Measurements from ENCODE around the gene PBX2. TPM values are rescaled to one million over a fixed set of nuclear protein-coding genes. Genes with fewer than 3 reads are reported as not detected.

PBX2 gene
- total and polyA plus RNA-seq, 2 experiments from 2014 or later = 7.2 to 111 TPM

DNA sequence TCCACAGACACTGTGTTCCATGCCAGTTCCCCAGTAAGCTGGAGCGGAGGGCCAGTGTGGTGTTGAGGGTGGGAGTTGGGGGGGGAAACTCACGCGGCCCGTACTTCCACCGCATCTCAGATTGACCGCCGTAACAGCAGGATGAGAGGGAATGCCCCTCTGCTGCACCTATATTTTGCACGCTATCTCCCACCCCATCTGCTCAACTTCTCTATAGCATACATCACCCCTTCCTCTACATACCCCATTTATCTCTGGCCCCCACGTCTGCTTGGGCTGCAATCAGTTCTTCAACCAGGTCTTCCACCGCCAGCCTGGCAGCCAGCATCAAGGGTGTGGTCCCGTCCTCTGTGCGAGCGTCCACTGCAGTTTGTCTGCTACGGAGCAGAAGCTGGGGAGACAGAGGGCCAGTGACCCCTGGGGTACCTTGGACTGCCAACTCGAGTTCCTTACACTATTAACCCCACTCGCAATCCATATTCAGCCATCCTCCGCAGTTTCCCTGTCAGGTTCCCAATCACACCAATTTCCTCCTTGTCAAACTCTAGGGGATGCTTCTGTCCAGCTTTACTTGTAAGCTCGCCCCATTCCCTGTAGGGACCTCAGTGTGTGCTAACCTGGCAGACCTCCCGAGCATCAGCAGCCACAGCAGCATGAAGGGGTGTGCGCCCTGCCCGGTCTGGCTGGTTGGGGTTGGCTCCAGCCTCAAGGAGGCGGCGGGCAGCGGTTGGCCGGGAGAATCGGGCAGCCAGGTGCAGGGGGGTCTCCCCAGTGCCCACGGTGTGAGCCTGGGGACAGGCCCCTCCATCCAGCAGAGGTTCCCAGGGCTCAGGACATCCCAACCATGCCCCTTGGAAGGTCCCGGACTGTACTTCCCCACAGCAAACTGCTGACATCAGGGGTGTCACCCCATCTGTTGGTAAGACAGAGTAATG, 6.9 kb upstream of the PBX2 start (continued):
- TF ChIP-seq, protein P1, sequence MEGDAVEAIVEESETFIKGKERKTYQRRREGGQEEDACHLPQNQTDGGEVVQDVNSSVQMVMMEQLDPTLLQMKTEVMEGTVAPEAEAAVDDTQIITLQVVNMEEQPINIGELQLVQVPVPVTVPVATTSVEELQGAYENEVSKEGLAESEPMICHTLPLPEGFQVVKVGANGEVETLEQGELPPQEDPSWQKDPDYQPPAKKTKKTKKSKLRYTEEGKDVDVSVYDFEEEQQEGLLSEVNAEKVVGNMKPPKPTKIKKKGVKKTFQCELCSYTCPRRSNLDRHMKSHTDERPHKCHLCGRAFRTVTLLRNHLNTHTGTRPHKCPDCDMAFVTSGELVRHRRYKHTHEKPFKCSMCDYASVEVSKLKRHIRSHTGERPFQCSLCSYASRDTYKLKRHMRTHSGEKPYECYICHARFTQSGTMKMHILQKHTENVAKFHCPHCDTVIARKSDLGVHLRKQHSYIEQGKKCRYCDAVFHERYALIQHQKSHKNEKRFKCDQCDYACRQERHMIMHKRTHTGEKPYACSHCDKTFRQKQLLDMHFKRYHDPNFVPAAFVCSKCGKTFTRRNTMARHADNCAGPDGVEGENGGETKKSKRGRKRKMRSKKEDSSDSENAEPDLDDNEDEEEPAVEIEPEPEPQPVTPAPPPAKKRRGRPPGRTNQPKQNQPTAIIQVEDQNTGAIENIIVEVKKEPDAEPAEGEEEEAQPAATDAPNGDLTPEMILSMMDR (conservative IDR thresholded peaks at IDR 0.05; ENCODE audit: low read depth in 2 of 2) = peak; percentile 16 to 28; a peak in 1 of 4 replicates
- TF ChIP-seq NANOG (IDR thresholded peaks at IDR 0.05; ENCODE audit: borderline replicate concordance) = no peak

DNA sequence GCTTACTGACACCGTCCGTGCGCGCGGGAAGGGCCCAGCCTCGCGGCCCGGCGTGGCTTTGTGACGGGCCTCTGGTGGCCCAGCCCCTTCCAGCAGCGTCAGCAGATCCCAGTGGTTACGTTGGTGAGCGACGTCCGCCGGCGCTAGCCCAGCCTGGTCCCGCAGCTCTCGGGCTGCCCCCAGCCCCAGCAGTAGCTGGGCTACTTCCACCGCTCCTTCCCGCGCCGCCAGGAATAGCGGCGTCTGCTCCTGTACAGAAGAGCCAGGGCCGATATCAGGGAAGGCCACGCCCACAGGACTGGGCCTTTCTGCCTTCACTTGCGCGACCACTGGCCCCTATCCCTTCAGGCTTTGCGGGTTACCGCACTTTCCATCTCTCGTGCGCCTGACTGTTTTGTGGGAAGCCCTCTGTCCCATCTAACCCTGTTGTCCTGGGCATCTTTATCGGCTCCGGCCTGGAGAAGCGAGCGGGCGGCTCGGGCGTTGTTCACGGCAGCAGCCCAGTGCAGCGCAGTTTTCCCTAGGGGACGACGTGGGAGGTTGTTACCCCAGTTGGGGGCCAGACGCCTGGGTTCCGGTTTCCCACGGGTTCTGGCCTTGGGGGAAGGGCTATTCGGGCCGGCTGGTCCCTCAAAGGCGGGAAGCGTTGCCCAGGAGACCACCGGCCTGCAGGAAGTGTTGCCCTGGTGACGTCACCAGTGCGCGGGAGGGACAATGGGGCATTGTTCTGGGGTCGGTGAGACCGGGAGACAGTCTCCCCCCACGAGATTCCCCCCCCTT, 6.1 kb upstream of the PBX2 start:
- no peaks in the 10 kb centered on the region for H3K36me3 Mint-ChIP-seq (ENCODE audit: low read depth)
- H3K4me2 ChIP-seq = peak overlapping the region; percentile 100

DNA sequence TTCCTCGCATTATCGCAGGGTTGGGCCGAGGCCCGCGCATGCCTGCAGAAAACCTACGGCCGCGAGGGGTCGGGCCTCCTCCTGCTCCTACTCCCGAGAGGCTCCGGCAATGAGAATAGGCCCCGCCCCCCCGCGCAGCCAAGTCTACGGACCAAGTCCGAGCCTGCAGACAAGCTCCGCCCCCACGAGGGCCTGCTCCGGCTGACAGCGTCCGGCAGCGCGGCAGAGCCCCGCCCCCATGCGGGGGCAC, 5.6 kb upstream of the PBX2 start:
- Histone ChIP-seq H3K4me1 (ENCODE audit: insufficient read depth) (peaks cover 52% of the 10 kb centered on the region), H3K9me2 (ENCODE audit: insufficient read depth) (no peaks in the 10 kb centered on the region), H3K36me3 (ENCODE audit: insufficient read depth) (no peaks in the 10 kb centered on the region), H4K20me1 (replicated peaks; ENCODE audit: insufficient read depth) (no peaks in the 10 kb centered on the region), H3F3A (replicated peaks; ENCODE audit: low read depth) (peaks cover 21% of the 10 kb centered on the region), H3K79me2 (replicated peaks; ENCODE audit: insufficient read depth) (no peaks in the 10 kb centered on the region), H2AFZ (no peak overlapping the region), H3K27ac (ENCODE audit: low read depth) (0 out of 2 replicates have a peak overlapping the region, but pooled peaks have one; percentile 100), H3K4me3 (peak overlapping the region; percentile 99; the same call in 1 of the 2 replicates), H3K27me3 (ENCODE audit: insufficient read depth) (no peaks in the 10 kb centered on the region), H3K4me2 (no peak overlapping the region; the same call in 1 of the 2 replicates)
- no peak for ATAC-seq
- Mint-ChIP-seq H3K4me3 (peak overlapping the region; percentile 95), H3K4me1 (peaks cover 53% of the 10 kb centered on the region), H3K36me3 (ENCODE audit: low read depth) (no peaks in the 10 kb centered on the region), H3K9me3 (no peaks in the 10 kb centered on the region; the same call in 2 of the 3 replicates), H3K27me3 (ENCODE audit: insufficient read depth, low read depth, poor library complexity) (peaks cover 13% of the 10 kb centered on the region), H3K27ac (no peak overlapping the region; the same call in 1 of the 2 replicates)
- peak; percentile 100 for DNase-seq (ENCODE audit: low spot score)
- TF ChIP-seq, protein P2, sequence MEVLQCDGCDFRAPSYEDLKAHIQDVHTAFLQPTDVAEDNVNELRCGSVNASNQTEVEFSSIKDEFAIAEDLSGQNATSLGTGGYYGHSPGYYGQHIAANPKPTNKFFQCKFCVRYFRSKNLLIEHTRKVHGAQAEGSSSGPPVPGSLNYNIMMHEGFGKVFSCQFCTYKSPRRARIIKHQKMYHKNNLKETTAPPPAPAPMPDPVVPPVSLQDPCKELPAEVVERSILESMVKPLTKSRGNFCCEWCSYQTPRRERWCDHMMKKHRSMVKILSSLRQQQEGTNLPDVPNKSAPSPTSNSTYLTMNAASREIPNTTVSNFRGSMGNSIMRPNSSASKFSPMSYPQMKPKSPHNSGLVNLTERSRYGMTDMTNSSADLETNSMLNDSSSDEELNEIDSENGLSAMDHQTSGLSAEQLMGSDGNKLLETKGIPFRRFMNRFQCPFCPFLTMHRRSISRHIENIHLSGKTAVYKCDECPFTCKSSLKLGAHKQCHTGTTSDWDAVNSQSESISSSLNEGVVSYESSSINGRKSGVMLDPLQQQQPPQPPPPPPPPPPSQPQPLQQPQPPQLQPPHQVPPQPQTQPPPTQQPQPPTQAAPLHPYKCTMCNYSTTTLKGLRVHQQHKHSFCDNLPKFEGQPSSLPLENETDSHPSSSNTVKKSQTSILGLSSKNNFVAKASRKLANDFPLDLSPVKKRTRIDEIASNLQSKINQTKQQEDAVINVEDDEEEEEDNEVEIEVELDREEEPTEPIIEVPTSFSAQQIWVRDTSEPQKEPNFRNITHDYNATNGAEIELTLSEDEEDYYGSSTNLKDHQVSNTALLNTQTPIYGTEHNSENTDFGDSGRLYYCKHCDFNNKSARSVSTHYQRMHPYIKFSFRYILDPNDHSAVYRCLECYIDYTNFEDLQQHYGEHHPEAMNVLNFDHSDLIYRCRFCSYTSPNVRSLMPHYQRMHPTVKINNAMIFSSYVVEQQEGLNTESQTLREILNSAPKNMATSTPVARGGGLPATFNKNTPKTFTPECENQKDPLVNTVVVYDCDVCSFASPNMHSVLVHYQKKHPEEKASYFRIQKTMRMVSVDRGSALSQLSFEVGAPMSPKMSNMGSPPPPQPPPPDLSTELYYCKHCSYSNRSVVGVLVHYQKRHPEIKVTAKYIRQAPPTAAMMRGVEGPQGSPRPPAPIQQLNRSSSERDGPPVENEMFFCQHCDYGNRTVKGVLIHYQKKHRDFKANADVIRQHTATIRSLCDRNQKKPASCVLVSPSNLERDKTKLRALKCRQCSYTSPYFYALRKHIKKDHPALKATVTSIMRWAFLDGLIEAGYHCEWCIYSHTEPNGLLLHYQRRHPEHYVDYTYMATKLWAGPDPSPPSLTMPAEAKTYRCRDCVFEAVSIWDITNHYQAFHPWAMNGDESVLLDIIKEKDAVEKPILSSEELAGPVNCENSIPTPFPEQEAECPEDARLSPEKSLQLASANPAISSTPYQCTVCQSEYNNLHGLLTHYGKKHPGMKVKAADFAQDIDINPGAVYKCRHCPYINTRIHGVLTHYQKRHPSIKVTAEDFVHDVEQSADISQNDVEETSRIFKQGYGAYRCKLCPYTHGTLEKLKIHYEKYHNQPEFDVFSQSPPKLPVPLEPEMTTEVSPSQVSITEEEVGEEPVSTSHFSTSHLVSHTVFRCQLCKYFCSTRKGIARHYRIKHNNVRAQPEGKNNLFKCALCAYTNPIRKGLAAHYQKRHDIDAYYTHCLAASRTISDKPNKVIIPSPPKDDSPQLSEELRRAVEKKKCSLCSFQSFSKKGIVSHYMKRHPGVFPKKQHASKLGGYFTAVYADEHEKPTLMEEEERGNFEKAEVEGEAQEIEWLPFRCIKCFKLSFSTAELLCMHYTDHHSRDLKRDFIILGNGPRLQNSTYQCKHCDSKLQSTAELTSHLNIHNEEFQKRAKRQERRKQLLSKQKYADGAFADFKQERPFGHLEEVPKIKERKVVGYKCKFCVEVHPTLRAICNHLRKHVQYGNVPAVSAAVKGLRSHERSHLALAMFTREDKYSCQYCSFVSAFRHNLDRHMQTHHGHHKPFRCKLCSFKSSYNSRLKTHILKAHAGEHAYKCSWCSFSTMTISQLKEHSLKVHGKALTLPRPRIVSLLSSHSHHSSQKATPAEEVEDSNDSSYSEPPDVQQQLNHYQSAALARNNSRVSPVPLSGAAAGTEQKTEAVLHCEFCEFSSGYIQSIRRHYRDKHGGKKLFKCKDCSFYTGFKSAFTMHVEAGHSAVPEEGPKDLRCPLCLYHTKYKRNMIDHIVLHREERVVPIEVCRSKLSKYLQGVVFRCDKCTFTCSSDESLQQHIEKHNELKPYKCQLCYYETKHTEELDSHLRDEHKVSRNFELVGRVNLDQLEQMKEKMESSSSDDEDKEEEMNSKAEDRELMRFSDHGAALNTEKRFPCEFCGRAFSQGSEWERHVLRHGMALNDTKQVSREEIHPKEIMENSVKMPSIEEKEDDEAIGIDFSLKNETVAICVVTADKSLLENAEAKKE (CRISPR knock-in tag; IDR thresholded peaks at IDR 0.05) = no peak

More for the DNA sequence above, 6.1 kb upstream of the PBX2 start:
- no peaks in the 10 kb centered on the region for H3K79me2 ChIP-seq (replicated peaks; ENCODE audit: insufficient read depth)
- DNase-seq (ENCODE audit: low spot score) (peak; percentile 97), ATAC-seq (peak; percentile 74)
- no peaks in the 10 kb centered on the region for H4K20me1 ChIP-seq (replicated peaks; ENCODE audit: insufficient read depth)
- Mint-ChIP-seq H3K9me3 (no peaks in the 10 kb centered on the region; the same call in 2 of the 3 replicates), H3K4me1 (peaks cover 51% of the 10 kb centered on the region), H3K27me3 (ENCODE audit: insufficient read depth, low read depth, poor library complexity) (peaks cover 13% of the 10 kb centered on the region), H3K27ac (peak overlapping the region; percentile 100), H3K4me3 (peak overlapping the region; percentile 95)
- peak overlapping the region; percentile 99 for H3K4me3 ChIP-seq
- H2AFZ ChIP-seq = peak overlapping the region; percentile 86; the same call in 1 of the 2 replicates
- H3K9me2 ChIP-seq (ENCODE audit: insufficient read depth) = no peaks in the 10 kb centered on the region
- TF ChIP-seq, protein P3, sequence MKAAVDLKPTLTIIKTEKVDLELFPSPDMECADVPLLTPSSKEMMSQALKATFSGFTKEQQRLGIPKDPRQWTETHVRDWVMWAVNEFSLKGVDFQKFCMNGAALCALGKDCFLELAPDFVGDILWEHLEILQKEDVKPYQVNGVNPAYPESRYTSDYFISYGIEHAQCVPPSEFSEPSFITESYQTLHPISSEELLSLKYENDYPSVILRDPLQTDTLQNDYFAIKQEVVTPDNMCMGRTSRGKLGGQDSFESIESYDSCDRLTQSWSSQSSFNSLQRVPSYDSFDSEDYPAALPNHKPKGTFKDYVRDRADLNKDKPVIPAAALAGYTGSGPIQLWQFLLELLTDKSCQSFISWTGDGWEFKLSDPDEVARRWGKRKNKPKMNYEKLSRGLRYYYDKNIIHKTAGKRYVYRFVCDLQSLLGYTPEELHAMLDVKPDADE (IDR thresholded peaks at IDR 0.05) = 0 out of 2 replicates have a peak, but pooled peaks have one; percentile 45
- peak; percentile 53 for TF ChIP-seq POLR2AphosphoS5 (IDR thresholded peaks at IDR 0.05; ENCODE audit: low read depth)
- no peak for TF ChIP-seq STAT1 (IDR thresholded peaks at IDR 0.05; ENCODE audit: unreplicated experiment)
- TF ChIP-seq CREB1 (CRISPR knock-in tag; IDR thresholded peaks at IDR 0.05; ENCODE audit: low read depth) = peak; percentile 98
- H3K4me1 ChIP-seq (ENCODE audit: insufficient read depth) = peaks cover 48% of the 10 kb centered on the region
- H3K27me3 ChIP-seq (ENCODE audit: insufficient read depth) = no peaks in the 10 kb centered on the region
- H3F3A ChIP-seq (replicated peaks; ENCODE audit: low read depth) = peaks cover 18% of the 10 kb centered on the region
- peak overlapping the region; percentile 100 for H3K27ac ChIP-seq (ENCODE audit: low read depth)
- no peaks in the 10 kb centered on the region for H3K36me3 ChIP-seq (ENCODE audit: insufficient read depth)
